ENCODE data around the gene PKNOX2.
A peak's percentile ranks its signal among the peaks of the same experiment; 100 is the strongest.

Gene PKNOX2

DNA sequence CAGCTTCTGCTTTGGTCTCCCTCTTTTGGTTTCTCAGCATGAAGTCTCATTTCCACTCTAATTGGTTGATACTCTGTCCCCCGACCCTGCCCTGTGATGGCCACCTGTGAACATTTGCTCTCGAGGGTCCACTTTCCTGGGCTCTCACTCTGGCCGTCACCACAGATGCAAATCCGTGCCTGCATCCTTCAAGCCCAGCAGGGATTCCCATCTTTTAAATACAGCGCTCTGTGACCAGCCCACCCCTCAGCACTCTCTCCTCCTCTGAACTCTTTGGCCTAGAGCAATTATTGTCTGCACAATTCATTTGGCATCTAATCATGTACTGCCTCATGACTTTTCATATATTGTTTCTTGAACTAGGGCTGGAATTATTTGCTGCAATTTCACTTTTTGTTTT is 26.0 kb downstream of the PKNOX2 start:
- TF ChIP-seq, protein P1, sequence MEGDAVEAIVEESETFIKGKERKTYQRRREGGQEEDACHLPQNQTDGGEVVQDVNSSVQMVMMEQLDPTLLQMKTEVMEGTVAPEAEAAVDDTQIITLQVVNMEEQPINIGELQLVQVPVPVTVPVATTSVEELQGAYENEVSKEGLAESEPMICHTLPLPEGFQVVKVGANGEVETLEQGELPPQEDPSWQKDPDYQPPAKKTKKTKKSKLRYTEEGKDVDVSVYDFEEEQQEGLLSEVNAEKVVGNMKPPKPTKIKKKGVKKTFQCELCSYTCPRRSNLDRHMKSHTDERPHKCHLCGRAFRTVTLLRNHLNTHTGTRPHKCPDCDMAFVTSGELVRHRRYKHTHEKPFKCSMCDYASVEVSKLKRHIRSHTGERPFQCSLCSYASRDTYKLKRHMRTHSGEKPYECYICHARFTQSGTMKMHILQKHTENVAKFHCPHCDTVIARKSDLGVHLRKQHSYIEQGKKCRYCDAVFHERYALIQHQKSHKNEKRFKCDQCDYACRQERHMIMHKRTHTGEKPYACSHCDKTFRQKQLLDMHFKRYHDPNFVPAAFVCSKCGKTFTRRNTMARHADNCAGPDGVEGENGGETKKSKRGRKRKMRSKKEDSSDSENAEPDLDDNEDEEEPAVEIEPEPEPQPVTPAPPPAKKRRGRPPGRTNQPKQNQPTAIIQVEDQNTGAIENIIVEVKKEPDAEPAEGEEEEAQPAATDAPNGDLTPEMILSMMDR (conservative IDR thresholded peaks at IDR 0.05; ENCODE audit: low read depth, low read length): no peak
- H3K4me3 ChIP-seq (ENCODE audit: low read depth, low read length): no peak overlapping the region
- no peak for DNase-seq (ENCODE audit: low read depth)

- TF ChIP-seq, protein P1 (conservative IDR thresholded peaks at IDR 0.05; ENCODE audit: low read depth, low read length): no peak
- H3K4me3 ChIP-seq (ENCODE audit: low read depth, low read length): no peak overlapping the region
- DNase-seq (ENCODE audit: low read depth): peak; percentile 24
Observed at GRCh38 chr11:125192183-125192582, 27.6 kb downstream of the PKNOX2 start.

- DNase-seq (ENCODE audit: low read depth): no peak
- no peak overlapping the region for H3K4me3 ChIP-seq (ENCODE audit: low read depth, low read length)
- TF ChIP-seq, protein P1 (conservative IDR thresholded peaks at IDR 0.05; ENCODE audit: low read depth, low read length): no peak
Observed at GRCh38 chr11:125192717-125193415, 28.3 kb downstream of the PKNOX2 start.

DNA sequence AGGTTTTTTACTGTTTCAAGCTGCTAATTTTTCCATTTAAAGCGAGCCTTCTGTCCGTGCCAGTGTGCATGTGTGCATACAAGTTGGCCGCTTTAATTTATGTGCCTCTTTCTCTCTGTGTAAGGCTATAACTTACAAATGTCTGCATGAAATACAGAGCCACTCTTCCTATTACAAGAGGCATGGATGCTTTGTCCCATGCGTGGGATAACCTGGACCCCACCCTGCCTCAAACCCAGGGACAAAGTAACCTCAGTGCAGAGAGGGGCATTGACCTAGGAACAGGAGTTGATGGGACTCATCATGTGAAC is 28.8 kb downstream of the PKNOX2 start:
- no peak for DNase-seq (ENCODE audit: low read depth)
- TF ChIP-seq, protein P1 (conservative IDR thresholded peaks at IDR 0.05; ENCODE audit: low read depth, low read length): no peak
- no peak overlapping the region for H3K4me3 ChIP-seq (ENCODE audit: low read depth, low read length)

DNA sequence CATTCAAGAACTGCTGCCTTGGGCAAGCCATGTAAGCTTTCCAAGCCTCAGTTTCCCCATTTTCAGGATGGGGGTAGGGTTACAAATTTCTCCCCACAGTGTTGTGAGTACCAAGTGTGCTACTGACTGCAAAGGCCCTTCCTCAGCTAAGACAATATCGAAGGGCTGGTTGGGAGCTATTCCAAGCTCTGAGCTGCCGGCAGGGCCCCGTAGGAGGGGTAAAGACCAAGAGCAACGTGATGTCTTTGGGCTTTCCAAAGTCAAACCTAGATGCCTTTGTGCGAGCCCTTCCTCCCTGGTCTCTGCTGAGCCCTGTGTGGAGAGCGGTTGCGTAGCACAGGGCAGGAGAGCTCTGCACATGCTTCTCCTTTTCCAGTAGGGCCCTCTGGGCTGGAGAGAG is 29.3 kb downstream of the PKNOX2 start:
- TF ChIP-seq, protein P1 (conservative IDR thresholded peaks at IDR 0.05; ENCODE audit: low read depth, low read length): no peak

GRCh38 chr11:125199915-125200314 is 35.4 kb downstream of the PKNOX2 start:
- no peak for DNase-seq (ENCODE audit: low read depth)
- no peak overlapping the region for H3K4me3 ChIP-seq (ENCODE audit: low read depth, low read length)
- TF ChIP-seq, protein P1 (conservative IDR thresholded peaks at IDR 0.05; ENCODE audit: low read depth, low read length): no peak

More for the DNA sequence above, 29.3 kb downstream of the PKNOX2 start:
- no peak overlapping the region for H3K4me3 ChIP-seq (ENCODE audit: low read depth, low read length)
- no peak for DNase-seq (ENCODE audit: low read depth)

DNA sequence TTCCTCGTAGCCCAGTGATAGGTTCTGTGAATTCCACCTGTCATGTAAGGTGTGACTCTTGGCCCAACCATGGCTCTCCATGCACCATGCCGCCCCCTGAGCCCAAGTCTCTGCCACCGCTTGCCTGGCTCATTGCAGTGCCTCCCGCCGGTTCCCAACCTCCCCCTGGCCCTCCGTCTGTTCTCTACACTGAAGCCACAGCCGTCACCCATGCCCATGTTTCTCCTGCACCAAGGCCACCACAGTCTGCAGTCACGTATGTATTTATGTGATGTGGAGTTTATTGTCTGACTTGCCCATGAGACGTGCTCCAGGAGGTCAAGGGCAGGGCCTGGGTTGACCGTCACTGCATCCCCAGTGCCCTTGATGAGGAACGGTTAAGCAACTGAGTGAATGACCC is 35.9 kb downstream of the PKNOX2 start:
- TF ChIP-seq, protein P1 (conservative IDR thresholded peaks at IDR 0.05; ENCODE audit: low read depth, low read length): no peak

More for the DNA sequence above, 35.9 kb downstream of the PKNOX2 start:
- H3K4me3 ChIP-seq (ENCODE audit: low read depth, low read length): no peak overlapping the region
- DNase-seq (ENCODE audit: low read depth): no peak
